HEK293T (cell line): ENCODE measurements around the gene L3MBTL4.

Source experiments
- CTCF ChIA-PET: fragments of 350-600 bp; formaldehyde crosslinking; extraction: SDS; loops from one replicate; lab custom pipeline; 2021; ENCODE audit warnings: antibody characterized with exemption, inconsistent platforms; lab: Yijun Ruan, JAX
- POLR2A ChIA-PET: fragments of 350-600 bp; formaldehyde crosslinking; extraction: SDS; loops from one replicate; lab custom pipeline; 2020; ENCODE audit warnings: antibody characterized with exemption, inconsistent platforms; lab: Yijun Ruan, JAX
- DNase-seq: peaks from one replicate; pipeline ENCODE4 v3.0.0; 2012; ENCODE audit warnings: mixed read lengths; ENCODE audit errors: extremely low spot score
- ARNT ChIP-seq: fragments of 450-650 bp; IDR thresholded peaks from 2 replicates; pipeline ENCODE4 v1.6.1; 2017; ENCODE audit warnings: mild to moderate bottlenecking
- BHLHE40 ChIP-seq: fragments of 450-650 bp; IDR thresholded peaks from 2 replicates; pipeline ENCODE4 v1.6.1; 2016; ENCODE audit warnings: mild to moderate bottlenecking, moderate library complexity, borderline replicate concordance
- CTBP1 ChIP-seq: fragments of 450-650 bp; IDR thresholded peaks from 2 replicates; pipeline ENCODE4 v1.6.1; 2016; ENCODE audit warnings: borderline replicate concordance
- ELF4 ChIP-seq: fragments of 450-650 bp; IDR thresholded peaks from 2 replicates; pipeline ENCODE4 v1.6.1; 2017; ENCODE audit warnings: antibody characterized with exemption
- FOXA1 ChIP-seq: fragments of 450-650 bp; IDR thresholded peaks from 2 replicates; pipeline ENCODE4 v1.6.1; 2016; ENCODE audit warnings: mild to moderate bottlenecking
- FOXK2 ChIP-seq: fragments of 450-650 bp; IDR thresholded peaks from 2 replicates; pipeline ENCODE4 v1.6.1; 2016; ENCODE audit warnings: mild to moderate bottlenecking
- FOXM1 ChIP-seq: fragments of 450-650 bp; IDR thresholded peaks from 2 replicates; pipeline ENCODE4 v1.6.1; 2017; ENCODE audit warnings: mild to moderate bottlenecking, borderline replicate concordance
- HDGF ChIP-seq: fragments of 450-650 bp; IDR thresholded peaks from 2 replicates; pipeline ENCODE4 v1.6.1; 2017; ENCODE audit warnings: antibody characterized with exemption, borderline replicate concordance
- L3MBTL2 ChIP-seq: fragments of 450-650 bp; conservative IDR thresholded peaks from 2 replicates; pipeline ENCODE4 v1.6.1; 2016; ENCODE audit warnings: mild to moderate bottlenecking
- LEF1 ChIP-seq: fragments of 450-650 bp; IDR thresholded peaks from 2 replicates; pipeline ENCODE4 v1.6.1; 2017; ENCODE audit warnings: mild to moderate bottlenecking, borderline replicate concordance
- NFRKB ChIP-seq: fragments of 450-650 bp; IDR thresholded peaks from 2 replicates; pipeline ENCODE4 v1.6.1; 2016; ENCODE audit warnings: mild to moderate bottlenecking, moderate library complexity
- SP1 ChIP-seq: fragments of 450-650 bp; IDR thresholded peaks from 2 replicates; pipeline ENCODE4 v1.6.1; 2017
- SUZ12 ChIP-seq: fragments of 450-650 bp; IDR thresholded peaks from 2 replicates; pipeline ENCODE4 v1.6.1; 2016; ENCODE audit warnings: mild to moderate bottlenecking
- TARDBP ChIP-seq: fragments of 450-650 bp; IDR thresholded peaks from 2 replicates; pipeline ENCODE4 v1.6.1; 2016
- ZNF384 ChIP-seq: fragments of 450-650 bp; IDR thresholded peaks from 2 replicates; pipeline ENCODE4 v1.6.1; 2016
- TF ChIP-seq, protein P1 (sequence below): fragments of 450-650 bp; IDR thresholded peaks from 2 replicates; pipeline ENCODE4 v1.6.1; 2016

L3MBTL4 gene

DNA sequence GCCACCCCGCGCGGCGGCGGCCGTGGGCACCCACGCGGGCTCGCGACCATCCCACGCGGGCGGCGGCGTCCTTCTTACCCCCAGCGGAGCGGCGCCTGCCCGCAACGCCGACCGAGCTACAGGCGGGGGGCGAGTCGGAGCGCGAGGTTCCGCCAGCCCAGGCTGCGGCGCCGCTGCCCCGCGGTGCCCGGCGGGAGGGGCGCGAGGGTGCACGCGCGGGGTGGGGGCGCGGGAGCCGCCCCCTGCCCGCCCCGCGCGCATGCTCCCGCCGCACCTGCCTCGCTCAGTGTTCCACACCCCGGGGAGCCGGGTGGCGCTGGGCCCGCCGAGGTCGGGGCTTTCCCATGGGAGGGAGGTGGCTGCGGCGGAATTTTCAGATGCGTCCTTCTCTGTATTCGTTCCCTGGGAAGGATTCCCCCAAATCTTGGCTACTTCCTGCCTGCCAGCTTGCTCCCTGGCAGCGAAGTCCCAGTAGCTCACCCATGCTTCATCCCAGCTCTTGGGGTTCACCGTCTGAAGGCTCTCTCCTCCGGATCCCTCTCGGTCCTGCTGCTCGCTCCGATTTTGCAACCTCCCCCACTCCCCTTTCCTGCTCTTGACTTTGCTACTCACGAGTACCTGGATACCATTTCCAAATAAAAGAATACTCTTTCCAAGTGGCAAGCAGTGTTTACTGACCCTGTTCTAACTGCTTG lies at the start of gene L3MBTL4:
L3MBTL4 (minus strand) TSS at position 189 of the 695 bp plus-strand sequence. CDS start 103,286 bp downstream, outside the sequence.
- ChIA-PET CTCF (no interaction called here), POLR2A (no interaction called here)
- TF ChIP-seq FOXA1 = no peak
- TF ChIP-seq LEF1 = no peak
- TF ChIP-seq TARDBP = no peak
- DNase-seq = peak; percentile 37

DNA sequence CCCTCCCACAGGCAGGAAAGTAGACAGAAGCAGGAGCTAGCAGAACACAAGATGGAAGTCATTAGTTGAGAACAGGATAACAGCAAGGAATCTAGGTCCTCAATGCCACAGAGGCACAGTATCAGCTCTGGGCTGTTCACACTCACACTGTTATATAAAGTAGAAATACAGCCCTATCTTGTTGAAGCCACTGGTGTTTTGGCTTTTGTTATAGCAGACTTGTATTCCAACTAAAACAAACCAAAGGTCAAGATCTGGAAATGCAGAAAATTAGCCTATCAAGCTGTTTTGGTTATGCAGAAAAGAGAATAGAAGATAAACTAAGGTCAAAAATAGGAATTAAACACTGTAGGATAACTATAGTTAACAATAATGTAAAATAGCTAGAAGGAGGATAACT lies 37.5 kb upstream of the L3MBTL4 start:
- ChIA-PET POLR2A (no interaction called here), CTCF (no interaction called here)
- TF ChIP-seq SP1 (no peak), HDGF (no peak), BHLHE40 (no peak), CTBP1 (no peak), LEF1 (no peak), SUZ12 (no peak), FOXA1 (no peak)
- no peak for DNase-seq

DNA sequence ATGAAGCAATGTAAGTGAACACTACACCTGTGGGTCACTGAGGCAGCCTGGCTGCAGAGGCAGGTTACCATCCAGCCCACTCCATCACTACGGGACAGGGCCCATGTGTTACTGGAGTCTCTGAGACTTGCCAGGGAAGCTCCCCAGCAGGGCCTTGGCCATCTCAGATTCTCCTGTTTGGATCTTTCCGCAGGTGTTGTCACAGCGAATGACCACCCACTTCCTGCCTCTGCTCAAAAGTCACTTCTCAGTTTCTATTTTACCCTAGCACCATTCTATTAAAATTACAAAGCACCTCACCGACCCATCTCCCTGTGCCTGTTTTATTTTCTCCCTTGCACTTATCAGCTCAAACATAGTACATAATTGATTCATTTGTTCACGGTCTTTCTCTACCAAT lies 34.5 kb upstream of the L3MBTL4 start:
- ChIA-PET CTCF (no interaction called here), POLR2A (no interaction called here)

DNA sequence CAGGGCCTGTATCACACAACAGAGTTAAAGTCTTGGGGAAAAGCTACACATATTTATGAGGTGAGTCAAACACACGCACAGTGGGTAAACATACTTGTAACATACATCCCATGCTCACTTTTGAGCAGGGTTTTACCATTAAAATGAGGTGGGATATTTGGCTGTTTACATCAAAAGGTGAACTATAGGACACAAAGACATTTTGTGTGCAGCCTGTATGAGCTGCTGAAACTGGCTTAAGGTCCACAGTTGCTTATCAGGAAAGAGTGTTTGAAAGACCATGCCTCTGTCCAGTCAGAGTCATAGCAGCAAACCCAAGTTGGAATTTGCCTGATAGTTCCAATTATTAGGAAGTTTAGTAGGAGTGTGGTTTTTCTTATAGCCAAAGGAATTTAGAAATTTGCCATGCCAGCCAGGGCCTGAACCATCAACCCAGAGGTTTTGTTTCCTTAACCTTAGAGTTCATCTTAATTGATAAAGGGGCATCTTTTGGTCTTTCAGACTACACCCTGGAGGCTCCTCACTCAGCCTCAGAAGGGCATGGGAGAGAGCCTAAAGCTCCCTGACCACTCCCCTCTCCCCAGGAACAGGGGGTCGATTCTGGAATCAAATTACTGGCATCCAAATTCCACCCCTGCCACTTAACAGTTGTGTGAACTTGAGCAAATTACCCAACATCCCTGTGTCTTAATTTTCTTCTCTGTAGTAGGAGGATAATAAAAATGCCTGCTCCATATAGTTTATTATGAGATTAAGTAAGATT lies 29.9 kb upstream of the L3MBTL4 start:
- DNase-seq = no peak
- POLR2A ChIA-PET = no interaction called here
- TF ChIP-seq ARNT (no peak), TARDBP (no peak), LEF1 (no peak), HDGF (no peak), L3MBTL2 (no peak), NFRKB (no peak), FOXA1 (no peak), FOXM1 (no peak), BHLHE40 (no peak), FOXK2 (no peak), ELF4 (no peak), CTBP1 (no peak), SUZ12 (no peak), ZNF384 (no peak), SP1 (no peak)
- TF ChIP-seq, protein P1, sequence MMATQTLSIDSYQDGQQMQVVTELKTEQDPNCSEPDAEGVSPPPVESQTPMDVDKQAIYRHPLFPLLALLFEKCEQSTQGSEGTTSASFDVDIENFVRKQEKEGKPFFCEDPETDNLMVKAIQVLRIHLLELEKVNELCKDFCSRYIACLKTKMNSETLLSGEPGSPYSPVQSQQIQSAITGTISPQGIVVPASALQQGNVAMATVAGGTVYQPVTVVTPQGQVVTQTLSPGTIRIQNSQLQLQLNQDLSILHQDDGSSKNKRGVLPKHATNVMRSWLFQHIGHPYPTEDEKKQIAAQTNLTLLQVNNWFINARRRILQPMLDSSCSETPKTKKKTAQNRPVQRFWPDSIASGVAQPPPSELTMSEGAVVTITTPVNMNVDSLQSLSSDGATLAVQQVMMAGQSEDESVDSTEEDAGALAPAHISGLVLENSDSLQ = no peak
- CTCF ChIA-PET = no interaction called here

More for the DNA sequence above, 34.5 kb upstream of the L3MBTL4 start:
- TF ChIP-seq, protein P1 = no peak
- TF ChIP-seq FOXA1 (no peak), ZNF384 (no peak), TARDBP (no peak), L3MBTL2 (no peak), LEF1 (no peak), BHLHE40 (no peak), SUZ12 (no peak), ARNT (no peak), CTBP1 (no peak), NFRKB (no peak), HDGF (no peak), FOXM1 (no peak), ELF4 (no peak), FOXK2 (no peak), SP1 (no peak)
- DNase-seq = no peak

DNA sequence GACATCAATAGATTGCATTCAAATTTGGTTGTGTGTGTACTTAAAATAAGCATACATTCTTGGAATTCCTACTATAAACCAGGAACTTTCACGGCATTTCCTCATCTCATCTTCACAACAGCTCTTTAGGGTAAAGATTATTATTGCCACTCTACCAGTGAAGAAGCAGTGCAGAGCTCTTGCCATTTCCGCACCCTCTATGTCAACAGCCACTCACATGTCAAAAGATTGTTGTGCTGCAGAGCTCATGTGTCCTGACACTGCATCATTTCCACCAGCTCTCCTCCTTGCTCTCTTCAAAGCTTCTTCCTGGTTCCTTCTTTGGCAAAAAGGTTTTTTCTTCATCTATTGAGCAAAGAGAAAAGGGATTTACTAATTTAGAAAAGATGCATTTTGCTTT lies 26.5 kb upstream of the L3MBTL4 start:
- CTCF ChIA-PET = no interaction called here
- POLR2A ChIA-PET = no interaction called here
- DNase-seq = no peak
- no peak for TF ChIP-seq BHLHE40
- TF ChIP-seq HDGF = no peak
- TF ChIP-seq ZNF384 = no peak
- no peak for TF ChIP-seq ELF4
- TF ChIP-seq SUZ12 = no peak
- no peak for TF ChIP-seq CTBP1
- TF ChIP-seq L3MBTL2 = no peak
- TF ChIP-seq, protein P1 = no peak
- TF ChIP-seq TARDBP = no peak
- TF ChIP-seq LEF1 = no peak
- no peak for TF ChIP-seq SP1
- TF ChIP-seq ARNT = no peak
- TF ChIP-seq FOXK2 = no peak
- TF ChIP-seq FOXA1 = no peak
- TF ChIP-seq FOXM1 = no peak
- no peak for TF ChIP-seq NFRKB
